HEK293 (cell line): Measurements from ENCODE around the gene PROSER2.

Experiments
- CTCF ChIA-PET: fragments of 350-600 bp; formaldehyde crosslinking; extraction: SDS; loops from one replicate; lab custom pipeline; 2021; ENCODE audit warnings: antibody characterized with exemption; lab: Yijun Ruan, JAX
- POLR2A ChIA-PET: fragments of 300-600 bp; formaldehyde crosslinking; extraction: SDS; loops from one replicate; lab custom pipeline; 2020; ENCODE audit warnings: antibody characterized with exemption, inconsistent platforms; lab: Yijun Ruan, JAX
- H3K27ac ChIP-seq: fragments of 200-500 bp; sonication (Bioruptor generic); 2 replicates; pipeline ENCODE4 v1.5.1; 2014; ENCODE audit warnings: low read depth, low read length, control low read depth, inconsistent platforms; ENCODE audit errors: extremely low read depth
- H3K36me3 ChIP-seq, 2 experiments: fragments of 200-500 bp in 1 of 2; sonication (Bioruptor generic) in 1 of 2; 1 replicate in 1 of 2; 2 replicates in 1 of 2; pipeline ENCODE4 v1.5.1; 2014 to 2017; ENCODE audit warnings: inconsistent platforms in 2 of 2, low read length in 2 of 2; ENCODE audit not compliant: control insufficient read depth in 2 of 2, insufficient read depth in 1 of 2
- H3K4me1 ChIP-seq: fragments of 200-500 bp; sonication (Bioruptor generic); 2 replicates; pipeline ENCODE4 v1.5.1; 2014; ENCODE audit warnings: mild to moderate bottlenecking, low read length, inconsistent platforms; ENCODE audit not compliant: control insufficient read depth, insufficient read depth
- H3K4me3 ChIP-seq: 2 replicates; pipeline ENCODE4 v1.5.1; 2011; ENCODE audit warnings: low read depth, mild to moderate bottlenecking, control low read depth, low read length, moderate library complexity
- H3K9me3 ChIP-seq: fragments of 200-500 bp; sonication (Bioruptor generic); 2 replicates; pipeline ENCODE4 v1.5.1; 2014; ENCODE audit warnings: low read depth, low read length, inconsistent platforms; ENCODE audit not compliant: control insufficient read depth, insufficient read depth
- CTCF ChIP-seq: fragments of 450-650 bp; formaldehyde crosslinking; IDR thresholded peaks from 2 replicates; pipeline ENCODE4 v1.5.1; 2016; ENCODE audit warnings: missing biosample characterization, missing genetic modification characterization
- INSM2 ChIP-seq: fragments of 450-650 bp; formaldehyde crosslinking; IDR thresholded peaks from 2 replicates; pipeline ENCODE4 v1.5.1; 2016; ENCODE audit warnings: missing biosample characterization, missing genetic modification characterization
- KLF10 ChIP-seq: fragments of 450-650 bp; IDR thresholded peaks from 2 replicates; pipeline ENCODE4 v1.5.1; 2018; ENCODE audit warnings: missing biosample characterization, mild to moderate bottlenecking, missing genetic modification characterization
- KLF8 ChIP-seq: fragments of 450-650 bp; formaldehyde crosslinking; IDR thresholded peaks from 2 replicates; pipeline ENCODE4 v1.5.1; 2016; ENCODE audit warnings: missing biosample characterization, missing genetic modification characterization
- PRDM10 ChIP-seq: fragments of 450-650 bp; formaldehyde crosslinking; IDR thresholded peaks from 2 replicates; pipeline ENCODE4 v1.5.1; 2016; ENCODE audit warnings: missing biosample characterization, missing genetic modification characterization
- SCRT1 ChIP-seq: fragments of 450-650 bp; formaldehyde crosslinking; IDR thresholded peaks from 2 replicates; pipeline ENCODE4 v1.5.1; 2016; ENCODE audit warnings: missing biosample characterization, missing genetic modification characterization, borderline replicate concordance
- ZBTB44 ChIP-seq: fragments of 450-650 bp; IDR thresholded peaks from 2 replicates; pipeline ENCODE4 v1.5.1; 2018; ENCODE audit warnings: missing biosample characterization, mild to moderate bottlenecking, missing genetic modification characterization
- ZEB2 ChIP-seq: fragments of 450-650 bp; formaldehyde crosslinking; IDR thresholded peaks from 2 replicates; pipeline ENCODE4 v1.5.1; 2016; ENCODE audit warnings: missing biosample characterization, missing genetic modification characterization
- ZNF174 ChIP-seq: fragments of 450-650 bp; formaldehyde crosslinking; IDR thresholded peaks from 2 replicates; pipeline ENCODE4 v1.5.0; 2017; ENCODE audit warnings: missing biosample characterization, mild to moderate bottlenecking, missing genetic modification characterization
- ZNF19 ChIP-seq: fragments of 450-650 bp; formaldehyde crosslinking; IDR thresholded peaks from 2 replicates; pipeline ENCODE4; 2016; ENCODE audit warnings: missing biosample characterization, missing genetic modification characterization, low read depth
- ZNF24 ChIP-seq: fragments of 450-650 bp; formaldehyde crosslinking; IDR thresholded peaks from 2 replicates; pipeline ENCODE4 v1.5.1; 2016; ENCODE audit warnings: missing biosample characterization, missing genetic modification characterization
- ZNF280D ChIP-seq: fragments of 450-650 bp; formaldehyde crosslinking; IDR thresholded peaks from 2 replicates; pipeline ENCODE4 v1.5.1; 2016; ENCODE audit warnings: missing biosample characterization, missing genetic modification characterization
- ZNF398 ChIP-seq: fragments of 450-650 bp; formaldehyde crosslinking; IDR thresholded peaks from 2 replicates; pipeline ENCODE4 v1.5.1; 2017; ENCODE audit warnings: missing biosample characterization, missing genetic modification characterization
- ZNF529 ChIP-seq: fragments of 450-650 bp; formaldehyde crosslinking; IDR thresholded peaks from 2 replicates; pipeline ENCODE4 v1.5.1; 2017; ENCODE audit warnings: missing genetic modification characterization, missing biosample characterization; ENCODE audit not compliant: insufficient replicate concordance
- ZNF548 ChIP-seq: fragments of 450-650 bp; formaldehyde crosslinking; IDR thresholded peaks from 2 replicates; pipeline ENCODE4 v1.5.1; 2016; ENCODE audit warnings: missing biosample characterization, missing genetic modification characterization
- ZNF837 ChIP-seq: fragments of 450-650 bp; formaldehyde crosslinking; IDR thresholded peaks from 2 replicates; pipeline ENCODE4 v1.5.1; 2016; ENCODE audit warnings: missing biosample characterization, missing genetic modification characterization

PROSER2 gene

GRCh38 chr10:11798845-11799735 is 24.1 kb upstream of the PROSER2 start (continued):
- TF ChIP-seq PRDM10 (tag by site-specific recombination) = no peak
- TF ChIP-seq ZNF548 = no peak
- no peak for TF ChIP-seq ZNF398 (tag by site-specific recombination)

- no peak overlapping the region for H3K4me3 ChIP-seq
- H3K36me3 ChIP-seq = no peaks in the 10 kb centered on the region
- TF ChIP-seq CTCF (tag by site-specific recombination) = no peak
- H3K9me3 ChIP-seq = no peaks in the 10 kb centered on the region
- H3K4me1 ChIP-seq = no peaks in the 10 kb centered on the region
- no peak overlapping the region for H3K27ac ChIP-seq
- ChIA-PET POLR2A (no interaction called here), CTCF (no interaction called here)
These were observed 23.4 kb upstream of the PROSER2 start for GRCh38 chr10:11799736-11800080.

- no peaks in the 10 kb centered on the region for H3K4me1 ChIP-seq
- ChIA-PET CTCF (no interaction called here), POLR2A (interaction anchor here (0.7 kb wide), 1 partner anchor 359 kb away, joined by 4 read pairs; no protein-coding TSS in a partner anchor)
- H3K36me3 ChIP-seq = no peaks in the 10 kb centered on the region
- H3K9me3 ChIP-seq = no peaks in the 10 kb centered on the region
- no peak overlapping the region for H3K4me3 ChIP-seq
- H3K27ac ChIP-seq = no peak overlapping the region
- TF ChIP-seq ZEB2 (tag by site-specific recombination) (no peak), SCRT1 (tag by site-specific recombination) (no peak), ZNF19 (tag by site-specific recombination) (no peak), KLF8 (tag by site-specific recombination) (no peak), ZNF529 (no peak), KLF10 (no peak), ZNF174 (no peak), ZNF837 (tag by site-specific recombination) (no peak), ZNF280D (tag by site-specific recombination) (no peak), ZBTB44 (tag by site-specific recombination) (no peak), INSM2 (tag by site-specific recombination) (no peak), ZNF24 (tag by site-specific recombination) (no peak)
These were observed 18.8 kb upstream of the PROSER2 start for GRCh38 chr10:11804336-11804735.
